Epithelial cell of proximal tubule (primary cell): ENCODE measurements around the gene ATAD5. TPM values are rescaled to one million over a fixed set of nuclear protein-coding genes. Genes with fewer than 3 reads are reported as not detected.
"Not testable (repeated sequence)": the region's sequence is repeated elsewhere in the genome, so short reads cannot be mapped to it uniquely, and the experiment has no call there.

Experiments
- DNase-seq: peaks from one replicate; pipeline ENCODE4 v3.0.0-alpha.2; 2011; ENCODE audit warnings: low read depth
- H3K4me3 ChIP-seq: 2 replicates; pipeline ENCODE4 v1.5.1; 2011; ENCODE audit warnings: low read depth, mild to moderate bottlenecking, low read length
- CTCF ChIP-seq: conservative IDR thresholded peaks from 2 replicates; pipeline ENCODE4 v1.5.1; 2012; ENCODE audit warnings: low read depth, mild to moderate bottlenecking, low read length
- total RNA-seq: library from RNA; depleted of rRNA; stranded (reverse); fragments of >200 nt; gene quantifications from 2 replicates; pipeline ENCODE4 v1.2.3, GENCODE V29; 2015

ATAD5 gene
- total RNA-seq, 1 donor from 2014 or later: 8.4 TPM

GRCh38 chr17:30812218-30813177, 19.3 kb upstream of the ATAD5 start:
- no peak overlapping the region for H3K4me3 ChIP-seq
- no peak for TF ChIP-seq CTCF

DNA sequence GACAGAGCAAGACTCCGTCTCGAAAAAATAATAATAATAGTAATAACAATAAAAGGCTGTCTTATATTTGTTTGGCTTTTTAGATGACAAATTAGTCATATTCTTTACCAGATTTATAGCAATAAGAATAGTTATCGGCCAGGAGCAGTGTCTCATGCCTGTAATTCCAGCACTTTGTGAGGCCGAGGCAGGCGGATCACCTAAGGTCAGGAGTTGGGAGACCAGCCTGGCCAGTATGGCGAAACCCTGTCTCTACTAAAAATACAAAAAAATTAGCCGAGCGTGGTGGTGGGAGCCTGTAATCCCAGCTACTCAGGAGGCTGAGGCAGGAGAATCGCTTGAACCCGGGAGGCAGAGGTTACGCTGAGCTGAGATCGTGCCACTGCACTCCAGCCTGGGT, 17.5 kb upstream of the ATAD5 start:
- DNase-seq, H3K4me3 ChIP-seq: not testable (repeated sequence)

More at GRCh38 chr17:30812218-30813177, 19.3 kb upstream of the ATAD5 start:
- no peak for DNase-seq

GRCh38 chr17:30814860-30815259, 16.9 kb upstream of the ATAD5 start:
- DNase-seq, H3K4me3 ChIP-seq: not testable (repeated sequence)

GRCh38 chr17:30816165-30816564, 15.6 kb upstream of the ATAD5 start:
- no peak overlapping the region for H3K4me3 ChIP-seq
- TF ChIP-seq CTCF: no peak
- no peak for DNase-seq

- DNase-seq: no peak
- H3K4me3 ChIP-seq: no peak overlapping the region
- TF ChIP-seq CTCF: no peak
Measured at GRCh38 chr17:30819971-30820705, 11.6 kb upstream of the ATAD5 start.

GRCh38 chr17:30821871-30822723, 9.7 kb upstream of the ATAD5 start:
- no peak for DNase-seq
- no peak overlapping the region for H3K4me3 ChIP-seq
- TF ChIP-seq CTCF: no peak

- not testable (repeated sequence) for H3K4me3 ChIP-seq, DNase-seq
Measured at GRCh38 chr17:30822919-30823318, 8.8 kb upstream of the ATAD5 start.

GRCh38 chr17:30823421-30823820, 8.3 kb upstream of the ATAD5 start:
- no peak for TF ChIP-seq CTCF
- peak overlapping the region; percentile 95 for H3K4me3 ChIP-seq
- no peak for DNase-seq
